Hepatocyte (in vitro differentiated cells): ENCODE results near the gene MEGF11. TPM values are rescaled to one million over a fixed set of nuclear protein-coding genes. Genes with fewer than 3 reads are reported as not detected.
"Not testable (repeated sequence)": the region's sequence is repeated elsewhere in the genome, so short reads cannot be mapped to it uniquely, and the experiment has no call there.

Experiments used
- DNase-seq: peaks from one replicate; pipeline ENCODE4 v3.0.0-alpha.2; 2016; ENCODE audit warnings: low spot score
- H2AFZ ChIP-seq: fragments of 200-600 bp; sonication (generic); 2 replicates; pipeline ENCODE4 v1.6.0; 2016; ENCODE audit warnings: antibody characterized with exemption, mild to moderate bottlenecking
- H3K27ac ChIP-seq: fragments of 200-600 bp; sonication (generic); 2 replicates; pipeline ENCODE4 v1.5.1; 2016; ENCODE audit warnings: mild to moderate bottlenecking
- H3K27me3 ChIP-seq: fragments of 200-600 bp; sonication (generic); 2 replicates; pipeline ENCODE4 v1.6.1; 2016
- H3K36me3 ChIP-seq: fragments of 200-600 bp; sonication (generic); replicated peaks from 2 replicates; pipeline ENCODE4 v1.5.1; 2016; ENCODE audit warnings: low read depth; ENCODE audit not compliant: insufficient read depth
- H3K4me1 ChIP-seq: fragments of 200-600 bp; sonication (generic); 2 replicates; pipeline ENCODE4 v1.5.1; 2016; ENCODE audit warnings: mild to moderate bottlenecking, moderate library complexity; ENCODE audit not compliant: insufficient read depth
- H3K4me2 ChIP-seq: fragments of 200-600 bp; sonication (generic); 2 replicates; pipeline ENCODE4 v1.6.0; 2016
- H3K4me3 ChIP-seq: fragments of 200-600 bp; sonication (generic); 2 replicates; pipeline ENCODE4 v1.5.1; 2016; ENCODE audit warnings: mild to moderate bottlenecking
- H3K79me2 ChIP-seq: fragments of 200-600 bp; sonication (generic); 2 replicates; pipeline ENCODE4 v1.6.0; 2017; ENCODE audit warnings: mild to moderate bottlenecking
- H3K9me2 ChIP-seq: fragments of 200-600 bp; sonication (generic); replicated peaks from 2 replicates; pipeline ENCODE4 v1.6.0; 2017; ENCODE audit warnings: mild to moderate bottlenecking; ENCODE audit not compliant: insufficient read depth
- H3K9me3 ChIP-seq: fragments of 200-600 bp; sonication (generic); 2 replicates; pipeline ENCODE4 v1.5.1; 2016; ENCODE audit warnings: low read depth, mild to moderate bottlenecking
- H4K20me1 ChIP-seq: fragments of 200-600 bp; sonication (generic); 2 replicates; pipeline ENCODE4 v1.6.0; 2016; ENCODE audit warnings: mild to moderate bottlenecking; ENCODE audit not compliant: insufficient read depth, poor library complexity, severe bottlenecking
- CTCF ChIP-seq: fragments of 200-600 bp; sonication (generic); IDR thresholded peaks from 2 replicates; pipeline ENCODE4 v1.5.1; 2016; ENCODE audit warnings: antibody characterized with exemption, mild to moderate bottlenecking; ENCODE audit not compliant: poor library complexity
- EZH2 ChIP-seq: fragments of 200-600 bp; sonication (generic); IDR thresholded peaks from 2 replicates; pipeline ENCODE4 v1.6.1; 2016; ENCODE audit warnings: antibody characterized with exemption, mild to moderate bottlenecking, borderline replicate concordance
- EZH2phosphoT487 ChIP-seq: fragments of 200-600 bp; sonication (generic); IDR thresholded peaks from one replicate; pipeline ENCODE4 v1.6.1; 2018; ENCODE audit warnings: antibody characterized with exemption, mild to moderate bottlenecking, low read depth, moderate library complexity; ENCODE audit not compliant: unreplicated experiment, severe bottlenecking
- WGBS: methylation state at CpG from one replicate; pipeline ENCODE4 v1.1.6; 2016; ENCODE audit warnings: low lambda C conversion rate; ENCODE audit errors: missing lambda C conversion rate; 5-methylcytosine and 5-hydroxymethylcytosine counted together
- polyA plus RNA-seq: library from polyadenylated mRNA; unstranded; fragments of >200 nt; fragmentation: Nextera tagmentation; extraction: Ambion mirVana; gene quantifications from 2 replicates; pipeline ENCODE4 v1.2.1, GENCODE V29; 2016
- total RNA-seq: library from RNA; depleted of rRNA; stranded (reverse); fragments of >200 nt; gene quantifications from 2 replicates; pipeline ENCODE4 v1.2.3, GENCODE V29; 2014

MEGF11 gene
- total and polyA plus RNA-seq, 2 experiments from 2014 or later: 0.07 to 0.25 TPM

GRCh38 chr15:66251065-66251789 is 2.3 kb downstream of the MEGF11 start:
- no peak for TF ChIP-seq CTCF
- no peak for TF ChIP-seq EZH2phosphoT487
- no peak for TF ChIP-seq EZH2
- no peaks in the 10 kb centered on the region for H4K20me1 ChIP-seq
- peaks cover 90% of the 10 kb centered on the region for H3K27me3 ChIP-seq
- H3K4me1 ChIP-seq: peaks cover 22% of the 10 kb centered on the region
- H3K79me2 ChIP-seq: no peaks in the 10 kb centered on the region
- no peak for DNase-seq
- no peaks in the 10 kb centered on the region for H3K9me2 ChIP-seq
- no peak overlapping the region for H2AFZ ChIP-seq
- no peak overlapping the region for H3K27ac ChIP-seq
- 32% methylated on average over 10 of the region's 10 CpGs for WGBS
- no peaks in the 10 kb centered on the region for H3K36me3 ChIP-seq
- H3K9me3 ChIP-seq: no peaks in the 10 kb centered on the region
- no peak overlapping the region for H3K4me3 ChIP-seq
- peak overlapping the region; percentile 99 for H3K4me2 ChIP-seq

- H3K9me2 ChIP-seq: no peaks in the 10 kb centered on the region
- no peaks in the 10 kb centered on the region for H3K79me2 ChIP-seq
- DNase-seq: no peak
- H3K27ac ChIP-seq: no peak overlapping the region
- no peak overlapping the region for H2AFZ ChIP-seq
- no peak overlapping the region for H3K4me2 ChIP-seq
- no peaks in the 10 kb centered on the region for H4K20me1 ChIP-seq
- H3K27me3 ChIP-seq: peaks cover 75% of the 10 kb centered on the region
- no peaks in the 10 kb centered on the region for H3K36me3 ChIP-seq
- no peak for TF ChIP-seq CTCF
- TF ChIP-seq EZH2phosphoT487: no peak
- no peak for TF ChIP-seq EZH2
- H3K4me1 ChIP-seq: peaks cover 22% of the 10 kb centered on the region
- H3K4me3 ChIP-seq: no peak overlapping the region
- WGBS: 81% methylated on average over 2 of the region's 2 CpGs
- no peaks in the 10 kb centered on the region for H3K9me3 ChIP-seq
Measured at GRCh38 chr15:66249605-66250174, 3.9 kb downstream of the MEGF11 start.

GRCh38 chr15:66246937-66247336 is 6.6 kb downstream of the MEGF11 start:
- H3K27me3 ChIP-seq: peaks cover 48% of the 10 kb centered on the region
- H3K79me2 ChIP-seq: no peaks in the 10 kb centered on the region
- H4K20me1 ChIP-seq: no peaks in the 10 kb centered on the region
- no peaks in the 10 kb centered on the region for H3K36me3 ChIP-seq
- H3K9me2 ChIP-seq: no peaks in the 10 kb centered on the region
- DNase-seq: no peak
- no peak overlapping the region for H3K4me3 ChIP-seq
- peaks cover 2% of the 10 kb centered on the region for H3K4me1 ChIP-seq
- TF ChIP-seq EZH2phosphoT487: no peak
- no peak for TF ChIP-seq CTCF
- TF ChIP-seq EZH2: no peak
- H3K27ac ChIP-seq: no peak overlapping the region
- WGBS: 68% methylated on average over 1 of the region's 1 CpG
- H2AFZ ChIP-seq: no peak overlapping the region
- no peak overlapping the region for H3K4me2 ChIP-seq
- no peaks in the 10 kb centered on the region for H3K9me3 ChIP-seq

- not testable (repeated sequence) for H3K4me3 ChIP-seq, H3K9me3 ChIP-seq, H4K20me1 ChIP-seq, DNase-seq, H3K9me2 ChIP-seq, H3K4me2 ChIP-seq, H3K4me1 ChIP-seq, H3K79me2 ChIP-seq, H3K36me3 ChIP-seq, H2AFZ ChIP-seq, H3K27ac ChIP-seq
- peaks cover 37% of the 10 kb centered on the region for H3K27me3 ChIP-seq
- 87% methylated on average over 5 of the region's 5 CpGs for whole genome bisulfite sequencing
Measured at GRCh38 chr15:66245832-66246231, 7.7 kb downstream of the MEGF11 start.
